UCSD-AML1 (cell line): Measurements from ENCODE around the gene KCNS3.
"Not testable (repeated sequence)": the region's sequence is repeated elsewhere in the genome, so short reads cannot be mapped to it uniquely, and the experiment has no call there.

Source experiments
- DNase-seq: peaks from one replicate; lab custom pipeline; 2025; ENCODE audit not compliant: unreplicated experiment; lab: John Stamatoyannopoulos, UW

Gene KCNS3

DNA sequence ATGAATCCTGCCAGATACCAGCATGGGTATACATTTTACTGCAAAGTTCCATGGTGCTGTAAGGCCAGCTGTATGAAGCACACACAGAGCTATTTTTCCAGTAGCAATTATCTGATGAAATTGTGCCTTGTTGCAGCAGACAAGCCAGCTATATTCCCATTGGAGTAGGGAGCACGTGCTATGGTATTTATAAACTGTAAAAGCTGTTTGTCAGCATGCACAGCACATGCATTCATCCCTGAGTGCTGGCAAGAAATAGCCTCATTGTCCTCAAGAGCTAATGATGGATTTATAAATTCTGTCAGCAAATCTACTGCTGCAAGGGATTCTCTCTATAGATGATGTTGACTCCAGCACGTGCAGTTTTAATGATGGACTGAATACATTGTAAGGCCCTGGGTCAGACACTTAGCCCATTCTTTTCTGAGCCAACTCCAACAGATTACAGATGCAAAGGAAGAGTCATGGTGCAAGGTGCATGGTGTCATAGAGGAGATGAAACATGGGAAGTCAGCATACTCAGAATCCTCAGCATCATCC is 61.7 kb downstream of the KCNS3 start:
- DNase-seq = no peak

DNA sequence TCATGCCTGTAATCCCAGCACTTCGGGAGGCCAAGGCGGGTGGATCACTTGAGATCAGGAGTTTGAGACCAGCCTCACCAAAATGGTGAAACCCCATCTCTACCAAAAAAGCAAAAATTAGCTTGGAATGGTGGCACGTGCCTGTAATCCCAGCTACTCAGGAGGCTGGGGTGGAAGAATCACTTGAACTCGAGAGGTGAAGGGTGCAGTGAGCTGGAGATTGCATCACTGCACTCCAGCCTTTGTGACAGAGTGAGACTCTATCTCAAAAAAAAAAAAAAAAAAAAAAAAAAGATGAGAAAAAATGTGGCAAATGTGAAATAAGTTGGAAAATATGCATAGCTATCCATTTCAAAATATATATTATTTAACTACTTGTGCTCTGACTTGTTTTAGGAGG is 65.0 kb downstream of the KCNS3 start:
- no peak for DNase-seq

DNA sequence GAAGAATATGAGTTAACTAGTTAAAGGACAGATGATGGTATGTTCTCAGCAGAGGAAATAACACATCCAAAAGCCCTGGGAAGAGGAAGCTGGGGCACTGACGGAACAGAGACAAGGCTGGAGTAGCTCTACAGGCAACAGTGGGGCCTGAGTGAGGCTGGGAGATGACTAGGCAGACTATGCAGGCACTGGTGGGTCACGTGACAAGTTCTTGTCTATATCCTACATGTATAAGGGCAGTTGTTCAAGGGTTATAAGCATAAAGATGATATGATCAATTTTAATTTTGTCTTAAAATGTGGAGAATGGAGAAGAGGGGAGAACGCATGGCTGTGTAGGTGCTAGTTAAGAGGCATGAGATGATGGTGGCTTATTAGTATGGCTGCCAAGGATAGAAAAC is 68.6 kb downstream of the KCNS3 start:
- no peak for DNase-seq

DNA sequence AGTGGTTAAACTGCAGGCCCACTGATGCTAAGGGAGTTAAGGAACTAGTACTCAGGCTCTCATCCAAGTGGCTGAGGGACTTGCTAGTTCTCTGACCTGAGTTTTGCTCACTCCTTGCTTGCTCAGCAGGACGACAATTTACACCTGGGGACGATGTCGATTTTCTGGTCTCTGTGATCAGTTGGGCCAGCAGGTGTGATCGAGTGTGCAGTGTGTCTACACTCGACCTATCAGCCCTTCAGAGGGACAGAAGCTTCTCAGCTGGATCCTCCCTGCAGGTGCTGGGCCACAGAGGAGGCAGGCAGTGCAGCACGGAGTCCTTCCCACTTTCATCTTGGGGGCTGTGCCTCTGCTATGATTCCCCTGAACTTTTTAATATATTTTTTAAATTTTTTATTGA is 71.5 kb downstream of the KCNS3 start:
- DNase-seq = no peak

DNA sequence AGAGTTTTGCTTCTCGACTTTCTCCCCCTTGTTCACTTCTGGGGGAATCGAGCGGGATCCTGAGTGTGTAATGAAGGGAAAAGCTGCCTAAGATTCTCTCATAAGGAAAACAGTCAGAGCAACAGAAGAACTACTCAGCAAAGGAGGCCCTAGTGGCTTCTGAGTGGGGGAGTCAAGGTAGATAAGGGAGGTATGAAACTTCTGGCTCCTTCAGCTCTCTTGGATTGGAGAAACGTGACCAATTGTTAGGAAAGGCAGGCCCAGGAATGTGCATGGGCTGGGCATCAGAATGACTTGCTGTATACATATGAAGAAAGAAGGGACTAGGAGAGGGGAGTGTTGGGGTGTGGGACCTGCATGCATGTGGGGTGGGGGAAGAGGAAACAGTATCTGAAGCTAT is 73.1 kb downstream of the KCNS3 start:
- DNase-seq = no peak

- DNase-seq = no peak
Observed at GRCh38 chr2:17958466-17959092, 80.1 kb downstream of the KCNS3 start.

DNA sequence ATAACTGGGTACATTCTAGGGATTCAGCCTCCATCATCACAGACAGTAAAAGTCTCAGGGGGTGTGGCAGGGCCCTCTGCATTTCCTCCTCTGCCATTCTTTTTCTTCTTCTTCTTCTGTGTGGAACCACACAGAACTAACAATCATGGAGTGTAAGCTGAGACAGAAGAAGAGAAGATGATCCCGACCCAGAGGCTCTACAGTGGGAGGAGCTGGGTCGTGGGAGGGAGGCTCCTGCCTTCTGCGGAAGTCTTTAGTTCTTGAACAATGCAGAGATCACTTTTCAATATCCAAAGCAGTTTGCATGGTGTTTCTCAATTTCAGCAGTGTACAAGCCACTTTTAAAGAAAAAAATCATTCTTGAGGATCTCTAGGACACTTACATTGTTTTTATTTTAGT is 80.9 kb downstream of the KCNS3 start:
- DNase-seq = no peak

GRCh38 chr2:17959833-17960232 is 81.4 kb downstream of the KCNS3 start:
- no peak for DNase-seq

DNA sequence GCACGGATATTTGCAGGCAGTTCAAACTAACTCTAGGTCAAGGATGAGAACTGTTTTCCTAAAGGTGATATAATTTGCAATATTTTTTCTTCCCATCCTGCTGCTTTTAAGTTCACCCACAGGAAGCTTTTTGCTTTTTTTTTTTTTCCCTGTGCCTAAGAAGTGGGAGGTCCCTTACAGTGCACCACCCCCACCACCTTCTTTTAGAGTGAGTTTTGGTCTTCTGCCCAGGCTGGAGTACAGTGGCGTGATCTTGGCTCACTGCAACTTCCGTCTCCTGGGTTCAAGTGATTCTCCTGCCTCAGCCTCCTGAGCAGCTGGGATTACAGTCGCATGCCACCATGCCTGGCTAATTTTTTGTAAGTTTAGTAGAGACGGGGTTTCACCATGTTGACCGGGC is 82.5 kb downstream of the KCNS3 start:
- no peak for DNase-seq

DNA sequence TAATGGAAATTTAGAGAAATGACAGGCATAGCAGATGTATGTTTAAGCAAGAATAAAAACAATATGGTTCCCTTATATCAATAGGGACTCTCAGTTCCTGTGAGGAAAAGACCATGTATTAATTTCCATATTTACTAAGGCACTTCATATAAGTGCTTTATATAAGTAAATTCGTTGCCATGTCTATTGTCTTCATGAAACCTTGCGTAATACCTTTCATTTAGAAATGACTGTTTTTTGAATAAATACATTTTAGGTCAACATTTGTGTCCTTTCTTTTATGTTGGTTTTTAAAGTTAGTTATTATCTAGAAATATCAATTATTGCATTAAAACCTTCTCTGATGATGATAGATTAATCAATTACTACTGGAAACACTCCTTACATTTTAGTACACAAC is 83.3 kb downstream of the KCNS3 start:
- no peak for DNase-seq

DNA sequence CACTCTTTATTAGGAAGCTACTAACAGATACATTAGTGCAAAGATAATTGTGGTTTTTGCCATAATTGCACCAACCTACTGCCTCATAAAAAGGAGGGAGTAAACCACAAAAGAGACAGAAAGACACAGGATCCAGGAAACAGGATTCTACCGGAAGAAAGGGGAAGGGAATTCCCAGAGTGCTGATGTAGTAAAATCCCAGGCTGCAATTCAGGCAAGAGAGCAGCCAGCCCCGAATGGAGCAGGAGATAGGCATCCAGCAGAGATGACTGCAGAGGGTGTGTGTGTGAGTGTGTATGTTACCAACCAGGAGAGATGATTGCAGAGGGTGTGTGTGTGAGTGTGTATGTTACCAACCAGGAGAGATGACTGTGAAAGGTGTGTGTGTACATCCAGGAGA is 84.4 kb downstream of the KCNS3 start:
- DNase-seq = no peak

- not testable (repeated sequence) for DNase-seq
Observed at GRCh38 chr2:17963571-17963970, 85.1 kb downstream of the KCNS3 start.

DNA sequence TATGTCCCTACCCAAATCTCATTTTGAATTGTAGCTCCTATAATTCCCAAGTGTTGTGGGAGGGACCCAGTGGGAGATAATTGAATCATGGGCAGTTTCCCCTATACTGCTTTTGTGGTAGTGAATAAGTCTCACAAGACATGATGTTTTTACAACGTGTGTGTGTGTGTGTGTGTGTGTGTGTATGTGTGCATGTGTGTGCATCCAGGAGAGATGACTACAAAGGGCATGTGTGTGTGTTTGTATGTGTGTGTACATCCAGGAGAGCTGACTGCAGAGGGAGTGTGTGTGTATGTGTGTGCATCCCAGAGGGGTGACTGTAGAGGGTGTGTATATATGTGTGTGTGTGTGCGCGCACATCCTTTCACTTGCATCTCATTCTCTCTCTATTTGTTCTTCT is 86.7 kb downstream of the KCNS3 start:
- no peak for DNase-seq

GRCh38 chr2:17966798-17967197 is 88.3 kb downstream of the KCNS3 start:
- no peak for DNase-seq

- no peak for DNase-seq
Observed at GRCh38 chr2:17969661-17970060, 91.2 kb downstream of the KCNS3 start.

DNA sequence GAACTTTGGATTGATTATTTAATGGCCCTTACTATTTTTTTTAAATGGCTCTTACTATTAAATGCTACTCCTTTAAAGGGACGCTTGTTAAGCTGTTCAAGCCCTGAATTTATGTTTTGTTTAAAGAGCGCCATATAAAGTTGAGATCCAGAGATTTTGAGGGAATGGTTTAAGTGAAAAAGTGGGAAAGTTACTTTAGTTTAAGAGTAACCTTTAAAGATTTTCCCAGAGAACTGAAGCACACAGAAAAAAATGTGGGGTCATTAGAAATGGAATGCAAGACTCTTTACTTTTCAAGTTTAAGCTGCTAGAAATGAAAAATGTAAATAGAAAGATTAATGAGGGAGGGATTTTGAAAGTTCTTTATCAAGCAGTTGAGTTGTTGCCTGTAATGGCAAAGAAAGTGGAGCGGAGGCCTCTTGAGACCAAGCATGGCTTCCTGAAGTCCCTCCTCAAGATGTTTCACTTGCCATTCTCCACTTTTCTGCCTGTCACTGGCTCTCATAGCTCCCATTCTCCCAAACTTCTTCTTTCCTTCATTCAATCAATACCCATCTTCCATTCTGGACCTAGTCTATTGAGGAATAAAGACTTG is 93.2 kb downstream of the KCNS3 start:
- DNase-seq = no peak

GRCh38 chr2:17972991-17973390 is 94.5 kb downstream of the KCNS3 start:
- DNase-seq = no peak

- DNase-seq = no peak
Observed at GRCh38 chr2:17975401-17975800, 96.9 kb downstream of the KCNS3 start.

DNA sequence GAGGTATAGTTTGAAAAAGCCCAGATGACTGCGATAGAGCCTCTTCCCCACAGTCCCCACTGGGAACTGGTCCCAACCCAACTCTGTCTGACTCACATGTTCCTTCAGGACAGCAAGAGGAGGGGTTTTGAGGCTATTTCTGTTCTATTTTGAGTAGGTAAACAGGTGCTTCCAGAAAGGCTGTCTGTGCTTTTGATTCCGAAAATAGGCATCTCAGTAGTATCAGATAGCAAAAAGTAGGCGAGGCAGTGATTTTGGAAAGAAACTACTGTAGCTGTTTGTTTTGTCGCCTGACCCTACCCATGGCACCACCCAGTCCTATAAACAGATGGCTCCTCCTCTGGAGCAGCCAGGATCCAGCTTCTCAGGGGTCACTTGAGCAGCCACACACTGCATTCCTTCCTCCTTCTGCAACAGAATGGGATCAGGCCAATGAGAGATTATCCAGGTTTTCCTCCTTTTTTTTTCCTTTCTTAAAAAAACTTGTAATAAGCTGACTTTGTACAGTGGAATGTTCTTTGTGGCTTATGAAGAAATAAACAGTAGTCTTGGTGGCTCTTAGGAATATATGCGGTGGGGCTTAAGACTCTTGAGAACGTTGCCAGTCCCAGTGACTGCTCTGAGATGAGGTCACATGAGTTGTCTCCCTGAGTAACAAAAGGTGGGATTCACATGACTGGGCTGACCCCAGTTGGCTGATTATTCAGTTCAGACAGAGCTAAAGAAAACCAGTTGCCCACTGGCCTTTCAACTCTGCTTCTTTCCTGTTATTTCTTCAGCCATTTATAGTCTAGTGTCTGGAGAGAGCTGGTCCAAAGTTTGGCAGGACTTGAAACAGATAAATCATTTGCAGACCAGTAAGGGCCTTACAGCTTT is 98.6 kb downstream of the KCNS3 start:
- DNase-seq = no peak

GRCh38 chr2:17979707-17980106 is 101.2 kb downstream of the KCNS3 start:
- DNase-seq = no peak

DNA sequence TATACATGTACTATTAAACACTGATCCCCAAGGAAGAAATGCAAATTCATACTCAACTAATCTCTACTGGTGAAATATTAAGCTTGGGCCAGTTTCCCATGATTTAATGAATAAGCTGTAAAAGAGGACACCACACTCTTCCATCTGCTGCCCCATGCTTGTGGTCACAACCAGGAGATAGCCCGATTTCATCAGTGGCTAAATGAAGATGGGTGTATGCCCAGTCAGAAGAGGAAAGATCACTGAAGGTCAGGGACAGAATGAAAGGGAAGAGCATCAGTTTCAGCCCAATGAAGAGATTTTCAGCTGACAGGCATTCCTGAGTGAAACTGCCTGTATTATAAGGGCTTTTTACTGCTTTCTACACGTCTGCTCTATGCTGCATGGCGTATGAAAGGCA is 103.5 kb downstream of the KCNS3 start:
- DNase-seq = no peak
